Measurements from ENCODE around the gene CD40.
A peak's percentile ranks its signal among the peaks of the same experiment; 100 is the strongest.

The CD40 gene

DNA sequence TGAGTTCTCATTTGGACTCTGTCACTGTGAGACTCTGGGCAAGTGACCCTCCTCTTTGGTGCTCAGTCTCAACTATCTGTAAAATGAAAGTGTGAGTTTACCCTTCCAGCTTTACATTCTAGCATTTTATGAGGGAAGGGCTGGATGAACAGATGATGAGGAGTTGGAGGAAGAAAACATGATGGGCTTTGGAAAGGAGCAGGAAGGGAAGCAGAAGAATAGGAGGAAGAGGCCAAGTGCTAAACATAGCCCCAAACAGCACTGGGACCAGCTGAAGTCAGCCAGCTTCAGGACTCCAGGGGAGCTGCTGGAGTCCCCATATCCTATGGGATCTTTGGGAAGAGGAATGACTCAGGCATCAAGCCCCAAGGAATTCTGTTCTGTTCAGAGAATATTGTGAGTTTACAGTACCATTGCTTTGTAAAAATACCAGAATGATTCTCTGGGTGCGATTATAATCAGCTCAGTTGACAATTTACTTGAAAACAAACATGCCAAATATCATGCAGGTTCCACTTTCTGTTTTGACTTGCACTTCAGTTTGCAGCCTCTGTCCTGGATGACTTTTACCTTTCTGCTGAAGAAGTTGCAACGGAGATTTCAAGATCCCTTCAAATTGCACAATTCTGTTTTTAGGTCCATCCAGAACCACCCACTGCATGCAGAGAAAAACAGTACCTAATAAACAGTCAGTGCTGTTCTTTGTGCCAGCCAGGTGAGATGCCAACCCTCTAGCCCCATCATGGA, 3.2 kb downstream of the CD40 start:
- Histone ChIP-seq H3K4me3 (no peak overlapping the region), H3K36me3 (replicated peaks) (no peaks in the 10 kb centered on the region), H3K4me1 (no peaks in the 10 kb centered on the region), H3K27me3 (ENCODE audit: low read depth) (no peaks in the 10 kb centered on the region), H3K9me3 (no peaks in the 10 kb centered on the region)
- DNase-seq (ENCODE audit: low spot score in 2 of 2) = no peak
- in situ Hi-C loops (cut with MboI; ENCODE audit: low sequenced_read_pairs) = no loop called here

DNA sequence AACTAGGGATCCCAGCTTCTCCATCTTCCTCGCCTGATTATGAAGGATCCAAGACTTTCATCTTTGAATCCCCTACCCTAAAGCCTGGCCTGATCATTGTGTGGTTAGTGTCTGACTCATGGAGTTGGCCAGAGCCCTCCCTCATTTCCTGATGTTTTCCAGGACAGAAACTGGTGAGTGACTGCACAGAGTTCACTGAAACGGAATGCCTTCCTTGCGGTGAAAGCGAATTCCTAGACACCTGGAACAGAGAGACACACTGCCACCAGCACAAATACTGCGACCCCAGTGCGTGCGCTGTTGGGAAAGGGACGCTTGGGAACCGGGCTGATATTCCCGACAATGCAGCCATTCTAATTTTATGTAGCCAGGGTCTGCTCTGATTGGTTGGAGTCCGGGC, 4.0 kb downstream of the CD40 start:
- in situ Hi-C loops (cut with MboI; ENCODE audit: low sequenced_read_pairs) = no loop called here
- Histone ChIP-seq H3K27me3 (ENCODE audit: low read depth) (no peaks in the 10 kb centered on the region), H3K36me3 (replicated peaks) (no peaks in the 10 kb centered on the region), H3K4me3 (no peak overlapping the region), H3K9me3 (no peaks in the 10 kb centered on the region), H3K4me1 (no peaks in the 10 kb centered on the region)
- DNase-seq (ENCODE audit: low spot score in 2 of 2) = no peak

- no peaks in the 10 kb centered on the region for H3K27me3 ChIP-seq (ENCODE audit: low read depth)
- no peak overlapping the region for H3K4me3 ChIP-seq
- H3K36me3 ChIP-seq (replicated peaks) = no peaks in the 10 kb centered on the region
- H3K4me1 ChIP-seq = no peaks in the 10 kb centered on the region
- no peaks in the 10 kb centered on the region for H3K9me3 ChIP-seq
- in situ Hi-C loops (cut with MboI; ENCODE audit: low sequenced_read_pairs) = no loop called here
- DNase-seq (ENCODE audit: low spot score in 2 of 2) = no peak
Observed at GRCh38 chr20:46122516-46123481, 4.7 kb downstream of the CD40 start.

DNA sequence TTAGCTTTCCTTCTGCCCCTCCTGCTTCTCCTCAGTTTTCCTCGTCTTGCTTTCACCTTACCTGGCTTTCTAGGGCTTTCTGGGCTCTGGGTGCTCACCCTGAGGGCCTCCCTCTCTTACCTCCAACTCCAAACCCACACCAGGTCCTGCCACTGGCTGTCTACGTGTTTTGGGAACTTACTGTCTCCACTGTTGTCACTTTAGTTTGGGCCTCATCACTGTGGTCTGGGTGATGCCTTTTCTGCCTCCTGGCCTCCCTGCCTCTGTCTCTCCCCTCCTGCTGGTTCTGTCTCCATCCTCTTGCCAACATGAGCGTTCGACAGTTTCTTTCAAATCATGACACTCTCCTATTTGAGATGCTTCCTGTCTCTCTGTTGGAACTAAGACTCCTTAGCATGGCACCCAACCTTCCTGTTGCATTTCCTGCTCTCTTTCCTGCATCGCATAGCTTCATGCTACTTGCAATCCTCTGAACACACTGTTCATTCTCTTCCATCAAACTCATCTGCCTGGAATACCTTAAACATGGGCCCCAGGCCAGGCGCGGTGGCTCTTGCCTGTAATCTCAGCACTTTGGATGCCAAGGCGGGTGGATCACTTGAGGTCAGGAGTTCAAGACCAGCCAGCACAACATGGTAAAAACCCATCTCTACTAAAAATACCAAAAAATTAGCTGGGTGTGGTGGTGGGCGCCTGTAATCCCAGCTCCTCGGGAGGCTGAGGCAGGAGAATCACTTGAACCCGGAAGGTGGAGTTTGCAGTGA, 5.5 kb downstream of the CD40 start:
- H3K36me3 ChIP-seq (replicated peaks) = no peaks in the 10 kb centered on the region

GRCh38 chr20:46126440-46127056, 8.4 kb downstream of the CD40 start:
- H3K4me3 ChIP-seq = no peak overlapping the region
- peaks cover 21% of the 10 kb centered on the region; the same call in 1 of the 2 replicates for H3K27me3 ChIP-seq (ENCODE audit: low read depth)
- DNase-seq (ENCODE audit: low spot score in 2 of 2) = no peak
- in situ Hi-C loops (cut with MboI; ENCODE audit: low sequenced_read_pairs) = loop anchor here (25.0 kb wide), 1 partner anchor 211 kb away; no protein-coding TSS in a partner anchor
- H3K4me1 ChIP-seq = no peaks in the 10 kb centered on the region
- no peaks in the 10 kb centered on the region for H3K36me3 ChIP-seq (replicated peaks)
- H3K9me3 ChIP-seq = no peaks in the 10 kb centered on the region

More for the DNA sequence above, 5.5 kb downstream of the CD40 start:
- peaks cover under 1% of the 10 kb centered on the region; the same call in 1 of the 2 replicates for H3K27me3 ChIP-seq (ENCODE audit: low read depth)
- in situ Hi-C loops (cut with MboI; ENCODE audit: low sequenced_read_pairs) = no loop called here
- no peaks in the 10 kb centered on the region for H3K9me3 ChIP-seq
- no peak overlapping the region for H3K4me3 ChIP-seq
- H3K4me1 ChIP-seq = no peaks in the 10 kb centered on the region
- no peak for DNase-seq (ENCODE audit: low spot score in 2 of 2)

GRCh38 chr20:46127396-46128010, 9.4 kb downstream of the CD40 start:
- no peaks in the 10 kb centered on the region for H3K36me3 ChIP-seq (replicated peaks)
- no peak overlapping the region for H3K4me3 ChIP-seq
- H3K27me3 ChIP-seq (ENCODE audit: low read depth) = peaks cover 25% of the 10 kb centered on the region; the same call in 1 of the 2 replicates
- in situ Hi-C loops (cut with MboI; ENCODE audit: low sequenced_read_pairs) = loop anchor here (25.0 kb wide), 1 partner anchor 210 kb away; no protein-coding TSS in a partner anchor
- no peaks in the 10 kb centered on the region for H3K9me3 ChIP-seq
- H3K4me1 ChIP-seq = no peaks in the 10 kb centered on the region
- no peak for DNase-seq (ENCODE audit: low spot score in 2 of 2)

DNA sequence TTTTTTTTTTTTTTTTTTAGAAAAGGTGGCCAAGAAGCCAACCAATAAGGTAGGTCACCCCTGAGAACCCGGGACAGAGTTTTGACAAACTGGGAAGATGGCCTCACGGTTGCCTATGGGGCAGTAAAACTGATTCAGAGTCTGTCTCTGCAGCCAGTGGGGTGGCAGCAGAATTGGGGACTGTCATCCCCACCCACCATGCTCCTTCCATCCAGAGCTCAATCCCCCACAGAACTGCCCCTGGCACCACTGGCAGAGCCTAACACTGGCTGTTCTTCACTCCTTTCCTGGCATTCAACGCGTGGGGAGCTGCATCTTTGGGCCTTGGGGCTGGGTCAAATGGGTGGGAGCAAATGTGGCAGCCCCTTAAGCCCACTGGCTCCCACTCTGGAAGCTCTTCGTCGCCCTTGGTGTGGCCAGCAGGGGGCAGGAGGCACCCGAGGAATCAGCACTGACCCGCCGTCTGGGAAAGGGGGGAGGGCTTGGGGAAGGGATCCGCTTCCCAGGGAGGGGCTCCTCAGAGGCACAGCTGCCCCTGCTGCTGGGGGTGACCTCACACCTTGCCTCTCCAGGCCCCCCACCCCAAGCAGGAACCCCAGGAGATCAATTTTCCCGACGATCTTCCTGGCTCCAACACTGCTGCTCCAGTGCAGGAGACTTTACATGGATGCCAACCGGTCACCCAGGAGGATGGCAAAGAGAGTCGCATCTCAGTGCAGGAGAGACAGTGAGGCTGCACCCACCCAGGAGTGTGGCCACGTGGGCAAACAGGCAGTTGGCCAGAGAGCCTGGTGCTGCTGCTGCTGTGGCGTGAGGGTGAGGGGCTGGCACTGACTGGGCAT, 10.4 kb downstream of the CD40 start:
- H3K9me3 ChIP-seq = no peaks in the 10 kb centered on the region
- H3K4me3 ChIP-seq = no peak overlapping the region
- H3K4me1 ChIP-seq = no peaks in the 10 kb centered on the region
- DNase-seq (ENCODE audit: low spot score in 2 of 2) = peak in 1 of 2 experiments; percentile 72
- H3K27me3 ChIP-seq (ENCODE audit: low read depth) = peaks cover 25% of the 10 kb centered on the region; the same call in 1 of the 2 replicates
- in situ Hi-C loops (cut with MboI; ENCODE audit: low sequenced_read_pairs) = loop anchor here (25.0 kb wide), 1 partner anchor 209 kb away; no protein-coding TSS in a partner anchor
- H3K36me3 ChIP-seq (replicated peaks) = no peaks in the 10 kb centered on the region

GRCh38 chr20:46129955-46130481, 11.9 kb downstream of the CD40 start:
- Histone ChIP-seq H3K4me3 (no peak overlapping the region), H3K9me3 (no peaks in the 10 kb centered on the region), H3K27me3 (ENCODE audit: low read depth) (peaks cover 25% of the 10 kb centered on the region; the same call in 1 of the 2 replicates), H3K4me1 (no peaks in the 10 kb centered on the region), H3K36me3 (replicated peaks) (no peaks in the 10 kb centered on the region)
- in situ Hi-C loops (cut with MboI; ENCODE audit: low sequenced_read_pairs) = loop anchor here (25.0 kb wide), 1 partner anchor 207 kb away; no protein-coding TSS in a partner anchor
- DNase-seq (ENCODE audit: low spot score in 2 of 2) = no peak

DNA sequence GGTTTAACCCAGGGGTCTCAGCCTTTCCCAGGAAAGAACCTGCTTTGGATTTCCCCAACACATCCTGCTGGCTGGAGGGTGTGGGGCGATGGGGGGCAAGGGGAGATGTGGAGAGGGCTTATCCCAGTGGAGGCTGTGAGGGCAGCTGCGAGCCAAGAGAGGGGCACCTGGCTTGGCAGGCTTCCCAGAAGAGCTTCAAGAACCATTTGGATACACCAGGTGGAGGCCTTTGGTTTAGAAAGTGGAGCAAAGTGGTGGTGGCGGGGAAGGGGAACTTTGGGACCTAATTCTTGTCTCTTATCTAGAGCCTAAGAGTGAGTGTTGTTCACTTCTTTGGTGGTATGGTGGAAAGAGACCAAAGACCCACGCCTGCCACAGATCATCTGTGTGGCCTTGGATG, 12.4 kb downstream of the CD40 start:
- Histone ChIP-seq H3K36me3 (replicated peaks) (no peaks in the 10 kb centered on the region), H3K4me1 (no peaks in the 10 kb centered on the region), H3K9me3 (no peaks in the 10 kb centered on the region), H3K4me3 (no peak overlapping the region), H3K27me3 (ENCODE audit: low read depth) (peaks cover 25% of the 10 kb centered on the region; the same call in 1 of the 2 replicates)
- in situ Hi-C loops (cut with MboI; ENCODE audit: low sequenced_read_pairs) = loop anchor here (25.0 kb wide), 1 partner anchor 207 kb away; no protein-coding TSS in a partner anchor
- DNase-seq (ENCODE audit: low spot score in 2 of 2) = no peak

- Histone ChIP-seq H3K36me3 (replicated peaks) (no peaks in the 10 kb centered on the region), H3K4me3 (no peak overlapping the region), H3K4me1 (no peaks in the 10 kb centered on the region), H3K27me3 (ENCODE audit: low read depth) (peaks cover 27% of the 10 kb centered on the region; the same call in 1 of the 2 replicates), H3K9me3 (no peaks in the 10 kb centered on the region)
- in situ Hi-C loops (cut with MboI; ENCODE audit: low sequenced_read_pairs) = loop anchor here (25.0 kb wide), 1 partner anchor 206 kb away; no protein-coding TSS in a partner anchor
- DNase-seq (ENCODE audit: low spot score in 2 of 2) = no peak
Observed at GRCh38 chr20:46131396-46131795, 13.3 kb downstream of the CD40 start.

DNA sequence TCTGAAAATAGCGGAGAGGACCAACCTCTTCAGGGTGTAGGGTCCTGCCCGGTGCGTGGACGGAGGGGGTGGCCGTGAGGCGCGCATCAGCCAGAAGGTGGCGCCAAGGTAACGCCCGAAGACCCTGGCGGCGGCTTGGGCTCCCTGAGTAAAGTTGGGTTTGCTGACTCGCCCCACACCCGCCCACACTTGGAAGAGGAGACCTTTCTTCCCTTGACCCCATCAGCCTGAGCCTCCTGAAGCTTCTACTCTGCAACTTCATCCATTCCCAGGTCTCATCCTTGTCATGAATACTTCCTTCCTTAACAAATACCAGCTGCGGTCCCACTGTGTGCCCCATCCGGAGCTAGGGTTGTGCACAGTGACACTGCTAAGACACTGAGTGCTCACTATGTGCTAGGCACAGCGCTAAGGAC, 14.6 kb downstream of the CD40 start:
- no peaks in the 10 kb centered on the region for H3K4me1 ChIP-seq
- H3K36me3 ChIP-seq (replicated peaks) = no peaks in the 10 kb centered on the region
- DNase-seq (ENCODE audit: low spot score in 2 of 2) = peak; percentile 59 to 85
- in situ Hi-C loops (cut with MboI; ENCODE audit: low sequenced_read_pairs) = loop anchor here (25.0 kb wide), 1 partner anchor 205 kb away; no protein-coding TSS in a partner anchor
- H3K4me3 ChIP-seq = no peak overlapping the region
- H3K27me3 ChIP-seq (ENCODE audit: low read depth) = peaks cover 33% of the 10 kb centered on the region; the same call in 1 of the 2 replicates
- H3K9me3 ChIP-seq = no peaks in the 10 kb centered on the region
